Aorta (tissue), 5 donors: ENCODE data around the gene APCDD1. TPM values are rescaled to one million over a fixed set of nuclear protein-coding genes. Genes with fewer than 3 reads are reported as not detected.

Experiments used
- ATAC-seq: fragments of 200-7000 bp; cut with Tn5 transposase; one replicate; pipeline ENCODE4 v1.9.1; 2022; ENCODE audit warnings: moderate library complexity; ENCODE audit not compliant: low FRiP score
- DNase-seq, 2 donors: peaks; one replicate each; pipeline ENCODE4 v3.0.0-alpha.2; 2020
- H3K27ac ChIP-seq, 2 donors: one replicate each; pipeline ENCODE4 v1.5.1; 2013; ENCODE audit warnings: low read length in 2 of 2, mild to moderate bottlenecking in 2 of 2, moderate library complexity in 2 of 2, control low read depth in 1 of 2, inconsistent platforms in 1 of 2, low read depth in 1 of 2
- H3K27me3 ChIP-seq, 2 donors: one replicate each; pipeline ENCODE4 v1.6.1; 2013; ENCODE audit warnings: control low read depth in 1 of 2, low read length in 1 of 2, mild to moderate bottlenecking in 1 of 2, moderate library complexity in 1 of 2; ENCODE audit not compliant: insufficient read depth in 2 of 2, control insufficient read depth in 1 of 2
- H3K36me3 ChIP-seq, 2 donors: one replicate each; pipeline ENCODE4 v1.6.1; 2013; ENCODE audit warnings: control low read depth in 1 of 2, low read length in 1 of 2, mild to moderate bottlenecking in 1 of 2; ENCODE audit not compliant: insufficient read depth in 2 of 2, control insufficient read depth in 1 of 2
- H3K4me1 ChIP-seq, 2 donors: one replicate each; pipeline ENCODE4 v1.6.1; 2013; ENCODE audit warnings: low read length in 2 of 2, control low read depth in 1 of 2, mild to moderate bottlenecking in 1 of 2, moderate library complexity in 1 of 2; ENCODE audit not compliant: insufficient read depth in 2 of 2, control insufficient read depth in 1 of 2
- H3K4me3 ChIP-seq, 2 donors: one replicate each; pipeline ENCODE4 v1.5.1; 2013; ENCODE audit warnings: low read length in 2 of 2, control low read depth in 1 of 2, mild to moderate bottlenecking in 1 of 2
- H3K9me3 ChIP-seq: one replicate; pipeline ENCODE4 v1.6.1; 2013; ENCODE audit warnings: mild to moderate bottlenecking, low read length; ENCODE audit not compliant: control insufficient read depth
- WGBS, 2 donors: extraction: QIAGEN DNeasy Blood & Tissue Kit; methylation state at CpG; one replicate each; pipeline ENCODE4 v1.1.7; 2013; 5-methylcytosine and 5-hydroxymethylcytosine counted together
- intact Hi-C, 2 donors: fragments of 100-400 bp; cut with DNase I; formaldehyde crosslinking; loops; one replicate each; pipeline versions ENCODE4 v1.14.2 to v1.15.0; 2022
- polyA plus RNA-seq, 2 donors: library from polyadenylated mRNA; stranded (reverse); fragments of 200-250 nt; gene quantifications; one replicate each; pipeline ENCODE4 v1.2.3, GENCODE V29; 2013
- total RNA-seq, 2 donors: library from RNA; stranded (reverse); fragmentation: NEBNext Ultra II Directional; extraction: Animal tissue kit (Norgen Biotek cat#: 25700); gene quantifications; one replicate each; pipeline ENCODE4 v1.2.1, GENCODE V29; 2021
- donor health status: healthy with polysubstance abuse.
- donor health status: Bipolar disorder and iron deficiency.
- donor health status: DM: no; HTN: no; CAD: no.
- donor health status: DM: no; HTN: no; CAD: no.
- donor health status: DM: yes; HTN: yes; CAD: no.

APCDD1 gene
- total and polyA plus RNA-seq, 4 donors: 7.6 to 45.5 (median 10.5) TPM

- H3K36me3 ChIP-seq: no peaks in the 10 kb centered on the region
- no peak overlapping the region for H3K27ac ChIP-seq
- no peak overlapping the region for H3K4me3 ChIP-seq
- 86 to 88% methylated on average over 4 of the region's 4 CpGs for WGBS, 2 donors
- no peaks in the 10 kb centered on the region for H3K4me1 ChIP-seq
- intact Hi-C loops: no loop called here
- no peaks in the 10 kb centered on the region for H3K27me3 ChIP-seq
- no peaks in the 10 kb centered on the region for H3K9me3 ChIP-seq
- ATAC-seq (no peak), DNase-seq (no peak)
Observed at GRCh38 chr18:10442551-10442971, 11.9 kb upstream of the APCDD1 start.

- intact Hi-C loops: no loop called here
- Histone ChIP-seq H3K9me3 (no peaks in the 10 kb centered on the region), H3K27ac (no peak overlapping the region), H3K4me3 (no peak overlapping the region), H3K27me3 (no peaks in the 10 kb centered on the region), H3K36me3 (no peaks in the 10 kb centered on the region), H3K4me1 (no peaks in the 10 kb centered on the region)
- no peak for DNase-seq
- 93 to 100% methylated on average over 1 of the region's 1 CpG for WGBS, 2 donors
- ATAC-seq: no peak
Observed at GRCh38 chr18:10443001-10443400, 11.4 kb upstream of the APCDD1 start.

GRCh38 chr18:10444314-10445006 lies 10.0 kb upstream of the APCDD1 start:
- no peaks in the 10 kb centered on the region for H3K9me3 ChIP-seq
- no peaks in the 10 kb centered on the region for H3K36me3 ChIP-seq
- no peak overlapping the region for H3K4me3 ChIP-seq
- intact Hi-C loops: no loop called here
- WGBS, 2 donors: 18 to 27% methylated on average over 9 of the region's 9 CpGs
- H3K4me1 ChIP-seq: peaks cover 0 to 2% of the 10 kb centered on the region in 2 donors
- no peak overlapping the region for H3K27ac ChIP-seq
- ATAC-seq (no peak), DNase-seq (no peak)
- H3K27me3 ChIP-seq: no peaks in the 10 kb centered on the region

- 14 to 18% methylated on average over 2 of the region's 2 CpGs for WGBS, 2 donors
- ATAC-seq (no peak), DNase-seq (no peak)
- intact Hi-C loops: no loop called here
- Histone ChIP-seq H3K27ac (no peak overlapping the region), H3K9me3 (no peaks in the 10 kb centered on the region), H3K36me3 (no peaks in the 10 kb centered on the region), H3K4me1 (peaks cover 0 to 2% of the 10 kb centered on the region in 2 donors), H3K4me3 (no peak overlapping the region), H3K27me3 (no peaks in the 10 kb centered on the region)
Observed at GRCh38 chr18:10449396-10449795, 5.0 kb upstream of the APCDD1 start.

- Histone ChIP-seq H3K27me3 (no peaks in the 10 kb centered on the region), H3K4me3 (no peak overlapping the region), H3K4me1 (peaks cover 0 to 2% of the 10 kb centered on the region in 2 donors), H3K27ac (no peak overlapping the region), H3K9me3 (no peaks in the 10 kb centered on the region), H3K36me3 (no peaks in the 10 kb centered on the region)
- ATAC-seq (no peak), DNase-seq (no peak)
- intact Hi-C loops: loop anchor here in 1 of 2 donors (5.0 kb wide), 2 partner anchors 66 to 444 kb away; no protein-coding TSS in a partner anchor
- 88 to 91% methylated on average over 2 of the region's 2 CpGs for WGBS, 2 donors
Observed at GRCh38 chr18:10450986-10451385, 3.4 kb upstream of the APCDD1 start.

- Histone ChIP-seq H3K27ac (peak overlapping the region in 1 of 2 donors; percentile 26), H3K4me3 (no peak overlapping the region), H3K27me3 (no peaks in the 10 kb centered on the region), H3K4me1 (peaks cover 0 to 2% of the 10 kb centered on the region in 2 donors), H3K36me3 (no peaks in the 10 kb centered on the region), H3K9me3 (no peaks in the 10 kb centered on the region)
- ATAC-seq: peak; percentile 2
- 21 to 28% methylated on average over 11 of the region's 11 CpGs for WGBS, 2 donors
- intact Hi-C loops: loop anchor here in 1 of 2 donors (5.0 kb wide), 2 partner anchors 64 to 446 kb away; no protein-coding TSS in a partner anchor
- no peak for DNase-seq
Observed at GRCh38 chr18:10453261-10453805, 1.1 kb upstream of the APCDD1 start.

- H3K27ac ChIP-seq: peak overlapping the region in 1 of 2 donors; percentile 2
- 1% methylated on average over 77 to 94 of the region's 94 CpGs for WGBS, 2 donors
- peak overlapping the region; percentile 56 to 70 for H3K4me3 ChIP-seq
- intact Hi-C loops: loop anchor here (5.0 kb wide), 2 partner anchors 62 to 448 kb away; no protein-coding TSS in a partner anchor
- H3K27me3 ChIP-seq: no peaks in the 10 kb centered on the region
- ATAC-seq (peak; percentile 26), DNase-seq (no peak)
- H3K36me3 ChIP-seq: no peaks in the 10 kb centered on the region
- no peaks in the 10 kb centered on the region for H3K4me1 ChIP-seq
- no peaks in the 10 kb centered on the region for H3K9me3 ChIP-seq
Observed at GRCh38 chr18:10454681-10455557, 484 bp downstream of the APCDD1 start.

GRCh38 chr18:10455726-10456453 lies 1.5 kb downstream of the APCDD1 start:
- Histone ChIP-seq H3K4me1 (no peaks in the 10 kb centered on the region), H3K36me3 (no peaks in the 10 kb centered on the region), H3K9me3 (no peaks in the 10 kb centered on the region), H3K27ac (no peak overlapping the region), H3K27me3 (no peaks in the 10 kb centered on the region), H3K4me3 (peak overlapping the region; percentile 56 to 70)
- ATAC-seq (no peak), DNase-seq (no peak)
- 5 to 6% methylated on average over 16 of the region's 16 CpGs for WGBS, 2 donors
- intact Hi-C loops: loop anchor here in 1 of 2 donors (5.0 kb wide), 1 partner anchor 61 kb away; no protein-coding TSS in a partner anchor
